GM21528 (cell line): ENCODE data around the gene RTL10.
"Not testable (repeated sequence)": the region's sequence is repeated elsewhere in the genome, so short reads cannot be mapped to it uniquely, and the experiment has no call there.

Experiments used
- ATAC-seq: cut with Tn5 transposase; IDR thresholded peaks from one replicate; pipeline ENCODE4 v1.9.1; 2021; ENCODE audit warnings: mild to moderate bottlenecking, moderate library complexity; ENCODE audit not compliant: unreplicated experiment, low FRiP score

The RTL10 gene

GRCh38 chr22:19846620-19847344 lies 7.9 kb downstream of the RTL10 start:
- ATAC-seq, result no peak

DNA sequence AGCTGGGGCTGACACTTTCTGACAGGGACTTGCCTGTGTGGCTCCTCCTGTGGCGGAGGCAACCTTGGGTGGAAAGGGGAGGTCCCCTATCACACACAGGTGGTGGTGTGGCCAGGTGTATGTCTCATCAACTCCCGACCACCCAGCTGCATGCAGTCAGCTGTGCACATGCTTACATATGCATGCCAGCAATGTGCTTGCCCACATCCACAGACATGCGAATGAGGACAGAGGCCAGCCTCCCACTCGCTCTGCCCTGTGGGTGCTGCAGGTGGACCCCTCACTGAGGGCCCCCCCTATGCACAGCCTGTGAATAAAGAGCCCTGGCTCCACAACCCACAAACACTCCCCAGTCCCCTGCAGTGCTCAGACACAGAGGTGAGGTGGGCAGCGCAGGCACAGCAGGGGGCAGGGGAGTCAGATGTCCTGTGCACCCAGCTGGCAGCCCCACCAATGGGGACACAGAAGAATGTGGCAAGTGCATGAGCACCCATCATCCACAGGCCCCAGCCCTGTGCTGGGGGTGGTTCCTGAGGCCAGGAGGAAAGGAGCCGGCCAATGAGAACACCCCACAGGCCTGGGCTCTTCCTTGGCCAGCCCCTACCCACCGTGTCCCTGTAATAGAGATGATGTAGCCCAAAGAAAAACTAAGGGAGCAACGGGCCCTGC lies 9.5 kb downstream of the RTL10 start:
- no peak for ATAC-seq

DNA sequence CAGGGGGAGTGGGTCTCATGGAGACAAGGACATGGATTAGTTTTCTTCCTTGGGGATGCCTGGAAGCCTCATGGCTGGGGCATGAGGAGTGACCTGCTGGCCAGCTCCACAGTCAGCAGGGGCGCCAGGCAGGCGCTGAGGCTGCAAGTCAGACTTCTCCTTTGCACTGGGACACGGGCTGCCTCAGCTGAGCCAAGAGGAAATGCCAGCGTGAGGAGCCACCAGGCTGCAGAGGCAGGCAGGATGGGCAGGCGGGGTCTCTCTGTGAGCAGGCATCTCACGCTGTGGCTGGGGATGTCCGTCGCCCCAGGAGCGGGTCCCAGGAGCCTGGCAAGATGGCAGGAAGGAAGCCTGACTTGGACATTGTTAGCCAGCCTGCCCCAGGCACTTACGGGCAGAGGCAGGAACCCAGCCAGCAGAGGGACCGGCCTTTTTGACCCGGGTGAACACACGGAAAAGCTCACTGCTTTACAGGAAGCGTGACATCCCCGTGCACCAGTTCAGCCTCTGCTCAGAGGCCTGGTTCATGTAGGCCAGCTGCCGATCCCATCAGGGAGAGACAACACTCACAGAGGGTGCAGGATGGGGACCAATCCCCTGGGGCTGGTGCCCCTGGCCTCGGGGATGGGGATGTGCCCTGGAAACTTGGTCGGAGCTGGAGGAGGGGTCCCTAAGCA lies 10.2 kb downstream of the RTL10 start:
- no peak for ATAC-seq

GRCh38 chr22:19843857-19844376 lies 10.8 kb downstream of the RTL10 start:
- no peak for ATAC-seq

DNA sequence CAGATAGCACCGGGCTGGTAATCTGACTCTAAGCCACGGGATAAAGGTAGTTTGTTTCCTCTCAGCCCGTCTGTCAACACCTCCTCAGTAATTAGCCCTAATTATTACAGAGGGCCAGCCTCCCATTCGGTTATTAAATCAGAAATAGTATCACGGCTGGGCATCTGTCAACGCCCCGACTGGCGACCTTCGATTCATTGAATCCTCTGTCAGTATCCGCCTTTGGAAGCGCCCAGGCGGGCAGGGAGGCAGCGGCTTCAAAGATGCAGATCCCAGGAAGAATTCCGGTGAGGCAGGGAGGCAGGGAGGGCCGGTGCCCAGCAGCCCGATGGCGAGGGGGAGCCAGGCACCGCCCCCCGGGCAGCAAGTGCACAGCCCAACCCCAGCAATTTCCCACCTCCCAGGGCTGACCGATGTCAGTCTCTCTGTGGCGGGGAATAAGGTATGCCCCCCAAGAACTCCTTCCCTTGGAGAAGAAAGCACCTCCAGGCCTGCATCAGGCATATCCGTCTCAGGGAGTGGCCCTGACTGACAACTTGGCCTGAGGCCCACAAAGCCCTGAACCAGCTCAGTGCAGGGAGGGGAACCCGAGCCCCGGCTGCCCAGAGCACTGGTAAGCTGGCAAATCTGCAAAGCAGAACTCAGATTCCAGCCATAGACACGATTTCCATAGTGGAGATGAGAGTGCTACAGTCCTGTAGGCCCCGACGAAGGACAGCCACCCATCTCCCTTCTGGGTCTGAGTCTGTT lies 11.4 kb downstream of the RTL10 start:
- no peak for ATAC-seq

DNA sequence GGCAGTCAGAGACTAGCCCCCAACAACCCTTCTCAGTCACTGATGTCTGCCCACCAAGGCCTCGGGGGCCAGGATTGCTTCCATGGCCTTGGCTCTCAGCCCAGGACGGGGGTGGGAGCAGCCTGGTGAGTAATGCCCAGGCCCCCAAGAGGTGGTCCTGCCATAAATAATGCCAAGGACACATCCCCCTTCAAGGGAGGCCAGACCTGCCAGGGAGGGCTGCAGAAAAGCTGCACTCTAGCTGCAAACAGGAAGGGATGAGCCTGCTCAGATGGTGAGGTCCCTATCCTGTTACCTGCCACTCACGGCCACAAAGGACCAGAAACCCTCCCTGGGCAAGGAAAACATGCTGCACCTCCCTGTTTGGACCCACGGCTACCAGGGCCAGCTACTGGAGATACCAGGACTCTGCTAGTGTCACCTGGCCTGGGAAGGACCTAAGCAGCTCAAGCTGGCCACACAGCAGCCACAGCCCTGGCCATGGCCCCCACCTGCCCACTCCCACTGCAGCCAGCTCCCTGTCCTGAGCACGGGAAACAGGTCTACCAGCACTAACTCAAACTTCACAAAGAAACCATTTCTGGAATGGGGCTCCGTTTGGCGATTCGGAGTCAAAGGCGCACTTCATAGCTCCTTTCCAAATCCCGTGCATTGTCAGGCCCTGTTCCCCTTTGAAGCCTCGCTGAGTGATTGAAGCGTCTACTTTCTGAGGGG lies 12.1 kb downstream of the RTL10 start:
- no peak for ATAC-seq

GRCh38 chr22:19841641-19842392 lies 12.9 kb downstream of the RTL10 start:
- ATAC-seq, result no peak

DNA sequence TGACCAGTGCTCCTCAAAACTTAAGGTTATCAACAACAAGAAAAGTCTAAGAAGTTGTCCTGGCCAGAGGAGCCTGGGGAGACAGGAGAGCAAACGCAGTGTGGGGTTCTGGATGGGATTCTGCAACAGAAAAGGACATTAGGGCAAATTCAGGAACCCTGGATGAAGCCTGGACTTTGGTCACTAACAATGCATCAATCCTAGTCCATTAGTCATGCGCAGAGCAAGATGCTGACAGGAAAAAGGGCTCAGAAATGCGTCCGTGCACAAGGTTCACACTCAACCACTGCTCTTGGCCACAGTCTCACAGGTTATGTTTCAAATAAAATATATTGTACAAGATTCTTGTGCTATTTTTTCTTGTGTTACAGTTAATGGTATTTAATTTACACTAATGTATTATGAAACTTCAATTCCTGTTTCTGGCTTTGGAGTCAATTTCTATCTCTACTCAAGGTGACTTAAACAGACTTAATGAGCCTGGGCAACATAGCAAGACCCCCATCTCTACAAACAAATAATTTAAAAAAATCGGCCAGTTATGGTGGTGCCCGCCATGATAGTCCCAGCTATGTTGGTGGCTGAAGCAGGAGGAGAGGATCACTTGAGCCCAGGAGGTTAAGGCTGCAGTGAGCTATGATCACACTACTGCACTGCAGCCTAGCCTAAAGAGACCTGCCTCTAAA lies 13.6 kb downstream of the RTL10 start:
- ATAC-seq, result no peak

DNA sequence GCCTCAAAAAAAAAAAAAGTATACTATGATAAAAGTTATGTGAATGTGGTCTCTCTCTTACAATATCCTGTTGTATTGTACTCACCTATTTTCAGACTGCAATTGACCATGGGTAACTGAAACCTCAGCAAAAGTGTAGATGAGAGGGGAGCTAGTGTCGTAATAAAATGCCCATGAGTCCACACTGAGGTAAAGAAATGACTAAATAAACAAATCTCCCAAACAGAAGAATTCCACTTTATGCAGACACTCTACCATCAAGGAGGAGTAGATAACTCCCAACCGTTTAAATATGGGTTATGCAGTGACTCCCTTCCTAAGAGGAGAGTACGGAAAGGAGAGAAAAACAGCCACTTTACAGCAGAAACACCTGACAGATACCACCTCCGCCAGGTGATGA lies 14.6 kb downstream of the RTL10 start:
- ATAC-seq, result no peak

DNA sequence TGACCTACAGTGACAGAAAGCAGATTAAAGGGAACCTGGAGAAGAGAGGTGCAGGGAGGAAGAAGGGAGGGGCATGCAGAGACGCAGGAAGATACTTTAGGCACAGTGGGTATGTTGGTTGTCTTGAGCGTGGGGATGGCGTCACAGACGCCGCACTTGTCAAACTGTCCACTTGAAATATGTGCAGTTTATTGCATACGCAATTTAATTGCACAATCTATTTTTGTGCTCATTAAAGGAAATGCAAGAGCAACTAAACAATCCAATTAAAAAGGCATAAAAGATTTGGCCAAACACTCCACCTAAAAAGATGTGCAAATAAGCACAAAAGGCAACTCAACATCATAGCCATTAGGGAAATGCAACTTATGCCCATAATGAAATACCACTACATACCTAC lies 16.8 kb downstream of the RTL10 start:
- ATAC-seq, result no peak

- ATAC-seq, result no peak
Measured at GRCh38 chr22:19836512-19836911, 18.2 kb downstream of the RTL10 start.

DNA sequence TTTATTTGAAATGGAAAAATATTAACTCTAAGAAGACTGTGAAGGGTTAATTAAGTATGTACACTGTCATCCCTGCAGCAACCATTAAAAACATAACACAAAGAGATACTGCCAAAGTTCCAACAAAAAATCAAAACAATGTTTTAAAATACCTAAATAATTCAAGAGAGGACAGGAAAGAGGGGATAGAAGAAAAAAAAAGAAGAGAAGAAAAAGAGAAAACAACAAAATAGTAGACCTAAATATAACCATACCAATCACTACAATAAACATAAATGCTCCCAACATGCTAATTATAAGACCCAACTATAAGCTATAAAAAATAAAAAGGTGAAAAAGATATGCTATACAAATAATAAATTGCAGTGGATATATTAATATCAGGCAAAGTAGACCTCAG lies 20.1 kb downstream of the RTL10 start:
- ATAC-seq, result no peak

- ATAC-seq, result not testable (repeated sequence)
Measured at GRCh38 chr22:19833327-19833726, 21.3 kb downstream of the RTL10 start.

DNA sequence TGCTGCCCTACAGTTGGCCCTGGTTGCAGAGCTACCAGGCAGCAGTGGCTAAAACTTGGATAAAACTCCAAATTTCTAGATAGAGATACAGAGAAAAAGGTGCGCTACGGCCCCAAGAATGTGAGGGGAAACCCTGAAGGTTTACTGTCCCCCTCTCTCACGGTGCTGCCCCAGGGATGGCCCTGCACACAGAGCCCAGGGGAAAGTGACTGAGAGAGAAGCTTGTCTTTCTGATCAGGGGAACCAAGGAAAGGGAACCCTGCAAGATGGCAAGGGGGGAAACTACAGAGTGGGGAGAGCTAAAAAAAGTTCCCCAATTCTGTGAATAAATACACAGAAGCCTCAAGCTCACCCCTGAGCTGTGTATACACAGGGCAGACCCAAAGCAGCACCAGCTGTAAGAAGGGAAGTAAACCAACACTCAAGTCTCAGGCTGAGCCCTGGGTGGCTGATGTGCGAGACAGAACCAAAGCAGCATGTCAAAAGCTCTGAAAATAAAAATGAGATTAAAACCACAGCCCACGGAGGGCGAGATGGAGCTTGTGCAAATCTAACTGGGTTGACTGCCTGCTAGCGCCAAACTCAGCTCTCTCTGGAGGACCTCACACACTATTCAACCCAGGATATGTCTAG lies 22.1 kb downstream of the RTL10 start:
- no peak for ATAC-seq

DNA sequence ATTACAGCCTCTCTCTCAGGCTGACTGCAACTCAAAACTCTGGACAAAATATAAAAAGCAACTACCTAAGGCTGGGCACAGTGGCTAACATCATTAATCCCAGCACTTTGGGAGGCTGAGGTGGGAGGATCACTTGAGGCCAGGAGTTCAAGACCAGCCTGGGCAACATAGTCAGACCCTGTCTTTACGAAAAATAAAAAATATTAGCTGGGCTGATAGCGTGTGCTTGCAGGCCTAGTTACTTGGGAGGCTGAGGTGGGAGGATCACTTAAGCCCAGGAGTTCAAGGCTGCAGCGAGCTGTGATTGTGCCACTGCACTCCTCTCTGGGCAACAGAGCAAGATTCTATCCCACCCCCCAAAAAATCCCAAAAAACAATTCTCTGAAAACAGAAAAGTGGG lies 22.7 kb downstream of the RTL10 start:
- not testable (repeated sequence) for ATAC-seq

DNA sequence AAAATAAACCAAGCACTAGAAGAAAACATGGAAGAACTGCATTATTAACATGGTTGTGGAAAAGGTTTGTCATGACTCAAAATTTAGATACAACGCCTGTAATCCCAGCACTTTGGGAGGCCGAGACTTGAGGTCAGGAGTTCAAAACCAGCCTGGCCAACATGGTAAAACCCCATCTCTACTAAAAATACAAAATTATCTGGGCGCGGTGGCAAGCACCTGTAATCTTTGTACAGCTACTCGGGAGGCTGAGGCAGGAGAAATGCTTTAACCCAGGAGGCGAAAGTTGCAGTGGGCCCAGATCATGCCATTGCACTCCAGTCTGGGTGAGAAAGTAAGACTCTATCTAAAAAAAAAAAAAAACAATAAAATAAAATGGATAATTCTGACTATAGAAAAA lies 23.7 kb downstream of the RTL10 start:
- ATAC-seq, result no peak

- no peak for ATAC-seq
Measured at GRCh38 chr22:19828035-19828401, 26.7 kb downstream of the RTL10 start.

DNA sequence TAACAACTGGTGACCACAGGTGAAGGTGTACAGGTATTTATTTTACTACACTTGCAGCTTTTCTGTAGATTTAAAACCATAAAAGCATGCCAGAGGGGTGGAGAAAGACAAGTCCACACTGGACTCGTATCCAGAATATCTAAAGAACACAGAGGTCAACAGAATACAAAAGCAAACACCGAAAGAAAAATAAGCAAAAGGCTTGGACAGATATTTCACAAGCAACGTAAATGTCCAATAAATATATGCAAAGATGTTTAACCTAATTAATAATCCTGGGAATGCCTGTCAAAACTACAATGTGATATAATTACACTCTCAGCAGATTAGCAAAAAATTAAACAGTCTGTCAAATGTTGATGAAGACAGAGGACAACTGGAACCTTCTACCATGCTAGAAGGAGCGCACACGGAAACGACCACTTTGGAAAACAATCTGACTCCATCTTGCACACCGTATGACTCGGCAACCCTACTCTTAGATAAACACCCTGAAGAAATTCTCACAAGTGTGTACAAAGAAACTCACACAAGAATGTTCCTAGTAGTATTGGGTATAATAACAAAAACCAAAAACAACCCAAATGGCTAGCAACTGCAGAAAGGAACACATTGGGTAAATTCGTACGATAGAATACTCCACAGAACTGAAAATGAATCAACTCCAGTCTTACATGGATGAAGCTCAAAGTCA lies 27.2 kb downstream of the RTL10 start:
- ATAC-seq, result no peak
